ENCODE measurements around the gene CCN6. TPM values are rescaled to one million over a fixed set of nuclear protein-coding genes. Genes with fewer than 3 reads are reported as not detected.

Gene CCN6
- total and polyA plus RNA-seq, 3 donors from 2014 or later, result 0.99 to 6.8 (median 3.5) TPM

- H3K4me3 ChIP-seq, result no peak overlapping the region
- TF ChIP-seq, protein P1, sequence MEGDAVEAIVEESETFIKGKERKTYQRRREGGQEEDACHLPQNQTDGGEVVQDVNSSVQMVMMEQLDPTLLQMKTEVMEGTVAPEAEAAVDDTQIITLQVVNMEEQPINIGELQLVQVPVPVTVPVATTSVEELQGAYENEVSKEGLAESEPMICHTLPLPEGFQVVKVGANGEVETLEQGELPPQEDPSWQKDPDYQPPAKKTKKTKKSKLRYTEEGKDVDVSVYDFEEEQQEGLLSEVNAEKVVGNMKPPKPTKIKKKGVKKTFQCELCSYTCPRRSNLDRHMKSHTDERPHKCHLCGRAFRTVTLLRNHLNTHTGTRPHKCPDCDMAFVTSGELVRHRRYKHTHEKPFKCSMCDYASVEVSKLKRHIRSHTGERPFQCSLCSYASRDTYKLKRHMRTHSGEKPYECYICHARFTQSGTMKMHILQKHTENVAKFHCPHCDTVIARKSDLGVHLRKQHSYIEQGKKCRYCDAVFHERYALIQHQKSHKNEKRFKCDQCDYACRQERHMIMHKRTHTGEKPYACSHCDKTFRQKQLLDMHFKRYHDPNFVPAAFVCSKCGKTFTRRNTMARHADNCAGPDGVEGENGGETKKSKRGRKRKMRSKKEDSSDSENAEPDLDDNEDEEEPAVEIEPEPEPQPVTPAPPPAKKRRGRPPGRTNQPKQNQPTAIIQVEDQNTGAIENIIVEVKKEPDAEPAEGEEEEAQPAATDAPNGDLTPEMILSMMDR (IDR thresholded peaks at IDR 0.05), result no peak
- no peak for TF ChIP-seq POLR2A (IDR thresholded peaks at IDR 0.05)
- no peak for DNase-seq
- no peak overlapping the region for H3K27ac ChIP-seq
- no peaks in the 10 kb centered on the region for H3K4me1 ChIP-seq
- intact Hi-C loops (cut with DNase I; ENCODE audit: low total_unique reads), result no loop called here
- H3K36me3 ChIP-seq (ENCODE audit: low read depth, missing control alignments), result no peaks in the 10 kb centered on the region
- 85 to 92% methylated on average over 1 of the region's 1 CpG for WGBS, 2 donors
- no peaks in the 10 kb centered on the region for H3K9me3 ChIP-seq
- no peaks in the 10 kb centered on the region for H3K27me3 ChIP-seq
Measured at GRCh38 chr6:112117554-112117953, 63.6 kb downstream of the CCN6 start.

DNA sequence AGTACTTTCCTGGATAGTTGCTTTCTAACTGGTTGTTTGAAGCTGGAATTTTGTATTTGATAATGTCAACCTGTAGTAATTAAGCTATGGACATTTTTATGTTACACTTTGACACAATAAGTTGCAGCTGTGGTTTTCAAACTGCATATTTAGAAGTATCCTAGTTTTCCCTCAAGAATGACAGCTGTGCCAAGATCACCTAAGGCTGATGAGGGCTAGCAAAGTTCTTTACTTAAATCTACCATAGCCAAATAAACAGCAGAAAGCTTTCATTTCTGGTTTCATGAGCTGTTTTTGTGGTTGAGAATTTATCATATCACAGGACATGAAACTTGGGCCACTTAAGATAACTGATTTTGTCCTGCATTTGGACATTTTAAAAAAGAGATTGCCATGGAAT is 64.1 kb downstream of the CCN6 start:
- TF ChIP-seq, protein P1 (IDR thresholded peaks at IDR 0.05), result no peak
- no peak for TF ChIP-seq POLR2A (IDR thresholded peaks at IDR 0.05)
- Histone ChIP-seq H3K9me3 (no peaks in the 10 kb centered on the region), H3K27ac (no peak overlapping the region), H3K4me3 (no peak overlapping the region), H3K27me3 (no peaks in the 10 kb centered on the region), H3K4me1 (no peaks in the 10 kb centered on the region), H3K36me3 (ENCODE audit: low read depth, missing control alignments) (no peaks in the 10 kb centered on the region)
- no peak for DNase-seq
- intact Hi-C loops (cut with DNase I; ENCODE audit: low total_unique reads), result no loop called here

Other genes starting within 250 kb of the CCN6 start
- 100 to 1,000 TPM; 104 to 145 TPM for gene FYN, start 180.7 kb upstream of the CCN6 start, total RNA-seq
- 74.0 TPM for gene FYN, start 180.7 kb upstream of the CCN6 start, polyA plus RNA-seq (ENCODE audit: insufficient read depth, low read depth, low replicate concordance)
- gene TUBE1, start 33.4 kb downstream of the CCN6 start, total RNA-seq, result 10 to 100 TPM; 59.3 to 62.1 TPM
- gene TUBE1, start 33.4 kb downstream of the CCN6 start, polyA plus RNA-seq (ENCODE audit: insufficient read depth, low read depth, low replicate concordance), result 76.3 TPM
- gene FAM229B, start 33.5 kb downstream of the CCN6 start, total RNA-seq, result 100 to 1,000 TPM; 111 to 202 TPM
- gene FAM229B, start 33.5 kb downstream of the CCN6 start, polyA plus RNA-seq (ENCODE audit: insufficient read depth, low read depth, low replicate concordance), result 724 TPM
- gene LAMA4, start 200.5 kb downstream of the CCN6 start, total RNA-seq, result 10 to 100 TPM; 49.2 to 61.0 TPM
- gene LAMA4, start 200.5 kb downstream of the CCN6 start, polyA plus RNA-seq (ENCODE audit: insufficient read depth, low read depth, low replicate concordance), result 37.6 TPM